HL-60 (cell line): ENCODE results near the gene ZNF507.

Experiments
- CTCF ChIP-seq: IDR thresholded peaks from one replicate; pipeline ENCODE4 v1.5.1; 2011; ENCODE audit warnings: low read length, control low read depth, inconsistent platforms; ENCODE audit not compliant: insufficient read depth
- POLR2AphosphoS5 ChIP-seq: IDR thresholded peaks from 2 replicates; pipeline ENCODE4 v1.6.1; 2012; ENCODE audit warnings: low read depth
- SPI1 ChIP-seq: IDR thresholded peaks from 2 replicates; pipeline ENCODE4 v1.6.1; 2012; ENCODE audit warnings: low read depth, mild to moderate bottlenecking, borderline replicate concordance
- TF ChIP-seq, protein P1 (sequence below): IDR thresholded peaks from 2 replicates; pipeline ENCODE4 v1.6.1; 2012; ENCODE audit warnings: low read depth; ENCODE audit not compliant: insufficient replicate concordance

- TF ChIP-seq CTCF (no peak), POLR2AphosphoS5 (no peak), SPI1 (no peak)
- TF ChIP-seq, protein P1, sequence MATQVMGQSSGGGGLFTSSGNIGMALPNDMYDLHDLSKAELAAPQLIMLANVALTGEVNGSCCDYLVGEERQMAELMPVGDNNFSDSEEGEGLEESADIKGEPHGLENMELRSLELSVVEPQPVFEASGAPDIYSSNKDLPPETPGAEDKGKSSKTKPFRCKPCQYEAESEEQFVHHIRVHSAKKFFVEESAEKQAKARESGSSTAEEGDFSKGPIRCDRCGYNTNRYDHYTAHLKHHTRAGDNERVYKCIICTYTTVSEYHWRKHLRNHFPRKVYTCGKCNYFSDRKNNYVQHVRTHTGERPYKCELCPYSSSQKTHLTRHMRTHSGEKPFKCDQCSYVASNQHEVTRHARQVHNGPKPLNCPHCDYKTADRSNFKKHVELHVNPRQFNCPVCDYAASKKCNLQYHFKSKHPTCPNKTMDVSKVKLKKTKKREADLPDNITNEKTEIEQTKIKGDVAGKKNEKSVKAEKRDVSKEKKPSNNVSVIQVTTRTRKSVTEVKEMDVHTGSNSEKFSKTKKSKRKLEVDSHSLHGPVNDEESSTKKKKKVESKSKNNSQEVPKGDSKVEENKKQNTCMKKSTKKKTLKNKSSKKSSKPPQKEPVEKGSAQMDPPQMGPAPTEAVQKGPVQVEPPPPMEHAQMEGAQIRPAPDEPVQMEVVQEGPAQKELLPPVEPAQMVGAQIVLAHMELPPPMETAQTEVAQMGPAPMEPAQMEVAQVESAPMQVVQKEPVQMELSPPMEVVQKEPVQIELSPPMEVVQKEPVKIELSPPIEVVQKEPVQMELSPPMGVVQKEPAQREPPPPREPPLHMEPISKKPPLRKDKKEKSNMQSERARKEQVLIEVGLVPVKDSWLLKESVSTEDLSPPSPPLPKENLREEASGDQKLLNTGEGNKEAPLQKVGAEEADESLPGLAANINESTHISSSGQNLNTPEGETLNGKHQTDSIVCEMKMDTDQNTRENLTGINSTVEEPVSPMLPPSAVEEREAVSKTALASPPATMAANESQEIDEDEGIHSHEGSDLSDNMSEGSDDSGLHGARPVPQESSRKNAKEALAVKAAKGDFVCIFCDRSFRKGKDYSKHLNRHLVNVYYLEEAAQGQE, result no peak
Observed at GRCh38 chr19:32307591-32307990, 37.8 kb upstream of the ZNF507 start.
